ENCODE measurements around the gene UGGT2.
"Not testable (repeated sequence)": the region's sequence is repeated elsewhere in the genome, so short reads cannot be mapped to it uniquely, and the experiment has no call there.

- TF ChIP-seq CTCF (IDR thresholded peaks at IDR 0.05; ENCODE audit: low read depth, low read length, poor library complexity, severe bottlenecking); EZH2phosphoT487 (IDR thresholded peaks at IDR 0.05; ENCODE audit: borderline replicate concordance, low read length): not testable (repeated sequence)
Measured at GRCh38 chr13:96046449-96047126, 6.6 kb downstream of the UGGT2 start.

Data from DOHH2 (cell line).